SK-N-MC (cell line): Measurements from ENCODE around the gene SPINDOC.

Experiments used
- DNase-seq: peaks from one replicate; pipeline ENCODE4 v3.0.0-alpha.2; 2011; ENCODE audit warnings: low read depth, low spot score
- H3K27ac ChIP-seq: fragments of 200-600 bp; sonication (generic); 2 replicates; pipeline ENCODE4 v1.5.1; 2016; ENCODE audit warnings: mixed run types
- H3K36me3 ChIP-seq: fragments of 200-600 bp; sonication (generic); 2 replicates; pipeline ENCODE4 v1.6.1; 2017; ENCODE audit warnings: antibody characterized with exemption, low read length, mixed read lengths; ENCODE audit not compliant: insufficient read depth
- H3K4me3 ChIP-seq: fragments of 200-600 bp; sonication (generic); 2 replicates; pipeline ENCODE4 v1.5.1; 2016
- H3K9ac ChIP-seq: fragments of 200-600 bp; sonication (generic); 2 replicates; pipeline ENCODE4 v1.8.0; 2017; ENCODE audit warnings: mixed run types, mixed read lengths; ENCODE audit not compliant: insufficient read length
- H3K9me3 ChIP-seq: fragments of 200-600 bp; sonication (generic); 2 replicates; pipeline ENCODE4 v1.6.1; 2017; ENCODE audit warnings: low read depth, mild to moderate bottlenecking, antibody characterized with exemption, low read length, moderate library complexity, mixed read lengths
- EZH2 ChIP-seq: fragments of 200-600 bp; sonication (generic); IDR thresholded peaks from one replicate; pipeline ENCODE4 v1.6.1; 2017; ENCODE audit warnings: antibody characterized with exemption
- FOXP2 ChIP-seq: optimal IDR thresholded peaks from 2 replicates; pipeline ENCODE3; 2011; ENCODE audit warnings: mild to moderate bottlenecking, moderate library complexity; ENCODE audit not compliant: insufficient read depth; ENCODE audit errors: extremely low read length, control extremely low read depth
- POLR2AphosphoS5 ChIP-seq: IDR thresholded peaks from 2 replicates; pipeline ENCODE4 v1.6.1; 2012; ENCODE audit warnings: mild to moderate bottlenecking, low read depth, low read length, borderline replicate concordance

SPINDOC gene

DNA sequence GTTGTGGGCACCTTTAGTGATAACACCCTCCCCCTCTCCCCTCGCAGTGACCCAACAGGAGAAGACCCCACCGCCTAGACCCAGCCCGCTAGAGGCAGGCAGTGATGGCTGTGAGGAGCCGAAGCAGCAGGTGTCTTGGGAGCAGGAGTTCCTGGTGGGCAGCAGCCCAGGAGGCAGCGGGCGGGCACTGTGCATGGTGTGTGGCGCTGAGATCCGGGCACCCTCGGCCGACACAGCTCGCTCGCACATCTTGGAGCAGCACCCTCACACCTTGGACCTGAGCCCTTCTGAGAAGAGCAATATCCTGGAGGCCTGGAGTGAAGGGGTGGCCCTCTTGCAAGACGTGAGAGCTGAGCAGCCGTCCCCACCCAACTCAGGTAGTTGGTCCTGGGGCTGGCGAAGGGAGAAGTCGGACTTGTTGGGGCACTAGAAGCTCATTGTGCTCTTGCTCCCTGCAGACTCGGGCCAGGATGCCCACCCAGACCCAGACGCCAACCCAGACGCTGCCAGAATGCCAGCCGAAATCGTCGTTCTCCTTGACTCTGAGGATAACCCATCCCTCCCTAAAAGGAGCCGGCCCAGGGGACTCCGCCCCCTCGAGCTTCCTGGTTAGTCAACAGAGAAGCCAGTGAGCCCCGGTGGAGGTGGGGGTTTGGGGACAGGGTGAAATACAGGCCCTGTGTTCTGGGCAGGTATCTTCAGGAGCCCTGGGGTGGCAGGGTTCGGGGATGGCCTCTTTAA lies 4.7 kb downstream of the SPINDOC start:
- no peak overlapping the region for H3K9ac ChIP-seq
- peaks cover 71% of the 10 kb centered on the region for H3K36me3 ChIP-seq
- TF ChIP-seq FOXP2 (no peak), POLR2AphosphoS5 (no peak), EZH2 (no peak)
- DNase-seq: no peak
- no peak overlapping the region for H3K4me3 ChIP-seq
- H3K9me3 ChIP-seq: no peaks in the 10 kb centered on the region
- H3K27ac ChIP-seq: no peak overlapping the region

DNA sequence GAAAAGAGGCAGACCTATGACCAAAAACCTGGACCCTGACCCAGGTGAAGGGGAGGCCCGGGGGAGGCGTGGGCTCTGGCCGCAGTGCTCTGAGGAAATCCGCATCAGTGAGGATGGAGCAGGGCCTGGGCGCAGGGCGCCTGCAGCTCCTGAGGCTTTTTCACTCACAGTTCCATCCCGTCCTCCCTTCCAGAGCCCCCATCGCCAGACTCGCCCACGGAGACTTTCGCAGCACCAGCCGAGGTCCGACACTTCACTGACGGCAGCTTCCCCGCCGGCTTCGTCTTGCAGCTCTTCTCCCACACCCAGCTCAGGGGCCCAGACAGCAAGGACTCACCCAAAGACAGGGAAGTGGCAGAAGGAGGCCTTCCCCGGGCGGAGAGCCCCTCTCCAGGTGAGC lies 5.4 kb downstream of the SPINDOC start:
- Histone ChIP-seq H3K36me3 (peaks cover 77% of the 10 kb centered on the region), H3K27ac (no peak overlapping the region), H3K4me3 (no peak overlapping the region), H3K9ac (no peak overlapping the region), H3K9me3 (no peaks in the 10 kb centered on the region)
- no peak for DNase-seq
- no peak for TF ChIP-seq POLR2AphosphoS5

GRCh38 chr11:63821411-63821810 lies 8.2 kb downstream of the SPINDOC start:
- no peaks in the 10 kb centered on the region for H3K9me3 ChIP-seq
- no peak for DNase-seq
- H3K27ac ChIP-seq: no peak overlapping the region
- H3K9ac ChIP-seq: no peak overlapping the region
- H3K4me3 ChIP-seq: no peak overlapping the region
- no peak for TF ChIP-seq POLR2AphosphoS5
- no peak for TF ChIP-seq FOXP2
- no peak for TF ChIP-seq EZH2
- H3K36me3 ChIP-seq: peaks cover 85% of the 10 kb centered on the region

DNA sequence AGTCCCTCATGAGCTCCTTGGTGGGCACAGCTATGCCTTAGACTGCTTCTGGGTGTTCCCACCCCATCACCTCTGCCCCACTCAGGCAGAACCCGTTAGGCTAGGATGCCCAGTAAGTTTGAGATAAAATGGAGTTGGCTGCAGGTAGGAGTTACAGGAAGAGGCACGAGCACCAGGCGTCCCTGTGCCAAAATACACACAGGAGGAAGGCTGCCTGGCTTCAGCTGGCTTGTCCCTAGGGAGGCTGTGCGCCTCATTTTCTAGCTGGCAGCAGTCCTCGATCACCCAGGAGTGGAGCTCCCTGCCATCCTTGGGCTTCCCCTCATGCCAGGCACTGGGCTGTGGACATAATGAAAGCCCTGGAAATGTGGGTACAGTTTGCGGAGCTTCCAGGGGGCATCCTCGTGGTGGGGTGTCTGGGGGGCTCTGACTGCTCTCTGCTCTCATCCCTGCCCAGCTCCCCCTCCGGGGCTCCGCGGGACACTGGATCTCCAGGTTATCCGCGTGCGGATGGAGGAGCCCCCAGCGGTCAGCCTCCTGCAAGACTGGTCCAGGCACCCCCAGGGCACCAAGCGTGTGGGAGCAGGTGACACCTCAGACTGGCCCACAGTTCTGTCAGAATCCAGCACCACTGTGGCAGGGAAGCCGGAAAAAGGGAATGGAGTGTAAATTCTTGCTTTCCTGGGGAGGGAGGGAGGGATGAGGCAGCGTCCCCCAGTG lies 13.4 kb downstream of the SPINDOC start:
- Histone ChIP-seq H3K4me3 (no peak overlapping the region), H3K9ac (no peak overlapping the region), H3K36me3 (peaks cover 43% of the 10 kb centered on the region), H3K9me3 (no peaks in the 10 kb centered on the region), H3K27ac (no peak overlapping the region)
- TF ChIP-seq POLR2AphosphoS5: no peak
- TF ChIP-seq EZH2: no peak
- no peak for TF ChIP-seq FOXP2
- no peak for DNase-seq

DNA sequence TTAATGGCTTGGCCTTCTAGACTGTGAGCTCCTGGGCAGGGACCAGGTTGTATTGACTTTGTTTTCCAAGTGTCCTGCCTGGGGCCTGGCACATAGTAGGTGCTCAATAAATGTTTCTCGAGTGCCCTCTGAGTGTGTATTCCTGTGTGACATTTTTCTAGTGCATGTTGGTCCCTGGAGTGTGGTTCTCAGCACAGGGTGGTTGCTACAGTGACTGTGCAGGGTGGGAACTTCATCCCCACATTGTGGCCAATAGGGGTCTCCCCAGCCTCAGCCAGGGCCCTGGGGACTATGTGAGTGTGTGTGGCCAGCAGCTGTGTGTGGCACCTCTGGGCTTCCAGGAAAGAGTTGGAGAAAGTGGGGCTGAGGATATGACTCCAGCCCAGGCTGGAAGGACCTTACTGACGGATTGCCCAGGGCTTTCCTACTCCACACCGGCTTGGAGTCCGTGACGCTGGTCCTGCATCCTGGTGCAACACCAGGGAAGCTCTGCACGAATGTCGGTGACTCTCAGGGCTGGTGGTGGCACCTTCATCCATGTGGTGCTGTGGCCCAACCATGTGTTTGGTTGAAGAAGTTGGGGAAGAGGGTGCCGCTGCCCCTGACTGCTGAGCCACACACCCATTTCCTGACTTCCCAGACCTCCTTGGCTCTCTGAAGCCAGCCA lies 16.7 kb downstream of the SPINDOC start:
- Histone ChIP-seq H3K36me3 (peaks cover 14% of the 10 kb centered on the region; the same call in 1 of the 2 replicates), H3K9me3 (no peaks in the 10 kb centered on the region), H3K27ac (no peak overlapping the region), H3K4me3 (no peak overlapping the region), H3K9ac (no peak overlapping the region)
- no peak for TF ChIP-seq FOXP2
- TF ChIP-seq POLR2AphosphoS5: no peak
- no peak for TF ChIP-seq EZH2
- no peak for DNase-seq

- Histone ChIP-seq H3K9ac (no peak overlapping the region), H3K4me3 (no peak overlapping the region)
- TF ChIP-seq FOXP2 (no peak), POLR2AphosphoS5 (no peak), EZH2 (no peak)
Measured at GRCh38 chr11:63831326-63831725, 18.1 kb downstream of the SPINDOC start.

DNA sequence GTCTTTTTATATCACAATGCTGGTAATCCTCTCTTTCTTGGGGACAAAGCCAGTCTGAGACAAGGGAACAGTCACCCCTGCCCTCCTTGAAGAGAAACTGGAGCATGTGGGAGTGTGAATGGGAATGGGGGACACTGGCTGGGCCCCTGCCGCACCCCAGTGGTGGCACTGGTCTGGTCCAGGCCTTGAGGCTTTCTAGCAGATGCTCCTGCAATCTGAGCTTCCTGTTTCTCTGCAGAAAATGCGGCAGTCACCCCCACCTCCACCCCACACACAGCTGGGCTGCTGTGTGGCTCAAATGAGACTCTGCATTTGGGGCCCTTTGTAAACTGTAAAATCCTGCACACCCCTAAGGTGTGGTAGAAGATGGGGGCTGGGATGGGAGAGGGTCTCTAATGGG lies 19.1 kb downstream of the SPINDOC start:
- H3K9ac ChIP-seq: no peak overlapping the region
- no peaks in the 10 kb centered on the region for H3K9me3 ChIP-seq
- no peak for TF ChIP-seq POLR2AphosphoS5
- no peak for TF ChIP-seq EZH2
- no peak for TF ChIP-seq FOXP2
- H3K4me3 ChIP-seq: no peak overlapping the region
- H3K27ac ChIP-seq: no peak overlapping the region
- H3K36me3 ChIP-seq: no peaks in the 10 kb centered on the region
- DNase-seq: no peak

More at GRCh38 chr11:63831326-63831725, 18.1 kb downstream of the SPINDOC start:
- Histone ChIP-seq H3K36me3 (peaks cover 3% of the 10 kb centered on the region; the same call in 1 of the 2 replicates), H3K9me3 (no peaks in the 10 kb centered on the region), H3K27ac (no peak overlapping the region)
- no peak for DNase-seq

GRCh38 chr11:63833048-63833447 lies 19.8 kb downstream of the SPINDOC start:
- no peak overlapping the region for H3K9ac ChIP-seq
- H3K9me3 ChIP-seq: no peaks in the 10 kb centered on the region
- no peak overlapping the region for H3K27ac ChIP-seq
- no peak overlapping the region for H3K4me3 ChIP-seq
- H3K36me3 ChIP-seq: no peaks in the 10 kb centered on the region
- TF ChIP-seq FOXP2 (no peak), EZH2 (no peak), POLR2AphosphoS5 (no peak)
- DNase-seq: no peak
